Parathyroid adenoma (tissue), 2 donors: ENCODE measurements around the gene GCAT.

ENCODE experiments used
- H2AFZ ChIP-seq: fragments of 300-600 bp; sonication (generic); one replicate; pipeline ENCODE4 v1.7.0; 2017; ENCODE audit warnings: antibody characterized with exemption, mild to moderate bottlenecking
- H3K27ac ChIP-seq: fragments of 300-600 bp; sonication (generic); one replicate; pipeline ENCODE4 v1.7.0; 2017
- H3K27me3 ChIP-seq: fragments of 300-600 bp; sonication (generic); one replicate; pipeline ENCODE4 v1.7.0; 2017; ENCODE audit warnings: low read length; ENCODE audit not compliant: control insufficient read depth, insufficient read depth
- H3K36me3 ChIP-seq: fragments of 300-600 bp; sonication (generic); one replicate; pipeline ENCODE4 v1.7.0; 2017; ENCODE audit warnings: low read length; ENCODE audit not compliant: control insufficient read depth, insufficient read depth
- H3K4me1 ChIP-seq: fragments of 300-600 bp; sonication (generic); one replicate; pipeline ENCODE4 v1.7.0; 2017; ENCODE audit warnings: control low read depth
- H3K4me2 ChIP-seq: fragments of 300-600 bp; sonication (generic); one replicate; pipeline ENCODE4 v1.7.0; 2017; ENCODE audit warnings: low read length
- H3K4me3 ChIP-seq: fragments of 300-600 bp; sonication (generic); one replicate; pipeline ENCODE4 v1.7.0; 2017; ENCODE audit warnings: low read depth, low read length
- H3K79me2 ChIP-seq: fragments of 300-600 bp; sonication (generic); one replicate; pipeline ENCODE4 v1.7.0; 2017; ENCODE audit warnings: control low read depth
- H3K9ac ChIP-seq: fragments of 300-600 bp; sonication (generic); one replicate; pipeline ENCODE4 v1.7.0; 2017; ENCODE audit warnings: mild to moderate bottlenecking
- H3K9me3 ChIP-seq: fragments of 300-600 bp; sonication (generic); one replicate; pipeline ENCODE4 v1.7.0; 2017; ENCODE audit warnings: low read length; ENCODE audit not compliant: control insufficient read depth
- TF ChIP-seq, protein P1 (sequence below): fragments of 300-600 bp; sonication (generic); IDR thresholded peaks from one replicate; pipeline ENCODE4 v1.7.0; 2017; ENCODE audit warnings: antibody characterized with exemption, mild to moderate bottlenecking
- donor health status: primary hyperparathyroidism.

Gene GCAT

DNA sequence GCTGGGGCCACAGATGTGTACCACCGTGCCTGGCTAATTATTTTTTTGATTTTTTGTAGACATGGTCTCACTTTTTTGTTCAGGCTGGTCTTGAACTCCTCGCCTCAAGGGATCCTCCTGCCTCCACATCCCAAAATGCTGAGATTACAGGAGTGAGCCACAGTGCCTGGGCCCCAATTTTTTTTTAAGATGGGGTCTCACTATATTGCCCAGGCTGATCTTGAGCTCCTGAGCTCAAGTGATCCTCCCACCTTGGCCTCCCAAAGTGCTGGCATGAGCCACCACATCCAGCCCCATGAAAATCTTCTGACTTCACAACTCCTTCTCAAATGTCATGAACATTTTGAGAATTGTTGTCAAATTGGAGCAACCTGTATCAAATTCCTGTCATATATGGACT, 38.7 kb downstream of the GCAT start:
- Histone ChIP-seq H3K79me2 (peaks cover 11% of the 10 kb centered on the region), H3K27me3 (no peaks in the 10 kb centered on the region), H3K9ac (no peak overlapping the region), H3K4me3 (no peak overlapping the region), H3K4me2 (no peak overlapping the region), H3K4me1 (no peaks in the 10 kb centered on the region), H3K9me3 (no peaks in the 10 kb centered on the region), H3K36me3 (no peaks in the 10 kb centered on the region), H3K27ac (no peak overlapping the region), H2AFZ (no peak overlapping the region)
- TF ChIP-seq, protein P1, sequence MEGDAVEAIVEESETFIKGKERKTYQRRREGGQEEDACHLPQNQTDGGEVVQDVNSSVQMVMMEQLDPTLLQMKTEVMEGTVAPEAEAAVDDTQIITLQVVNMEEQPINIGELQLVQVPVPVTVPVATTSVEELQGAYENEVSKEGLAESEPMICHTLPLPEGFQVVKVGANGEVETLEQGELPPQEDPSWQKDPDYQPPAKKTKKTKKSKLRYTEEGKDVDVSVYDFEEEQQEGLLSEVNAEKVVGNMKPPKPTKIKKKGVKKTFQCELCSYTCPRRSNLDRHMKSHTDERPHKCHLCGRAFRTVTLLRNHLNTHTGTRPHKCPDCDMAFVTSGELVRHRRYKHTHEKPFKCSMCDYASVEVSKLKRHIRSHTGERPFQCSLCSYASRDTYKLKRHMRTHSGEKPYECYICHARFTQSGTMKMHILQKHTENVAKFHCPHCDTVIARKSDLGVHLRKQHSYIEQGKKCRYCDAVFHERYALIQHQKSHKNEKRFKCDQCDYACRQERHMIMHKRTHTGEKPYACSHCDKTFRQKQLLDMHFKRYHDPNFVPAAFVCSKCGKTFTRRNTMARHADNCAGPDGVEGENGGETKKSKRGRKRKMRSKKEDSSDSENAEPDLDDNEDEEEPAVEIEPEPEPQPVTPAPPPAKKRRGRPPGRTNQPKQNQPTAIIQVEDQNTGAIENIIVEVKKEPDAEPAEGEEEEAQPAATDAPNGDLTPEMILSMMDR = no peak

DNA sequence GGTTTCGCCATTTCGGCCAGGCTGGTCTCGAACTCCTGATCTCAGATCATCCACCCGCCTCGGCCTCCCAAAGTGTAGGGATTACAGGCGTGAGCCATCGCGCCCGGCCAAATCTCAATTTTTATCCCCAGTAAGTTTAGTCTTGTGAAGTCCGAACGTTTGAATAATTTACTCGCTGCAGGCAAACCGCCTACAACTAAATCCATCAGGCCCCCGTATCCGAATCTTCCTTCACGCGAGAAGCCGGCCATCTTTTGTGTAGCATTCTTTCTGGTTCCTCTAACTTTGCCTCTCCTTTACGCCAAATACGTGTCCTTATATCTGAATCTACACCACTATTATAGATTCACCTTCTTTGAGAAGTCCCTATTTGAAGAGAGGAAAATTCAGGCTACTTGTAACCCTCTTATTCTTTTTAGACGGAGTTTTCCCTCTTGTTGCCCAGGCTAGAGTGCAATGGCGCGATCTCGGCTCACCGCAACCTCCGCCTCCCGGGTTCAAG, 40.9 kb downstream of the GCAT start:
- peaks cover 16% of the 10 kb centered on the region for H3K79me2 ChIP-seq
- no peaks in the 10 kb centered on the region for H3K27me3 ChIP-seq
- peak overlapping the region; percentile 91 for H2AFZ ChIP-seq
- H3K4me1 ChIP-seq = no peaks in the 10 kb centered on the region
- TF ChIP-seq, protein P1 = no peak
- peak overlapping the region; percentile 78 for H3K27ac ChIP-seq
- H3K9ac ChIP-seq = no peak overlapping the region
- H3K9me3 ChIP-seq = no peaks in the 10 kb centered on the region
- peak overlapping the region; percentile 72 for H3K4me3 ChIP-seq
- H3K36me3 ChIP-seq = no peaks in the 10 kb centered on the region
- H3K4me2 ChIP-seq = peak overlapping the region; percentile 75

- Histone ChIP-seq H3K9me3 (no peaks in the 10 kb centered on the region), H3K4me3 (peak within 1 kb of the TSS; percentile 72), H3K4me2 (peak within 1 kb of the TSS; percentile 75), H3K9ac (no peak within 1 kb of the TSS), H3K27me3 (no peaks in the 10 kb centered on the region), H3K79me2 (peaks cover 16% of the 10 kb centered on the region), H3K36me3 (no peaks in the 10 kb centered on the region), H3K4me1 (no peaks in the 10 kb centered on the region), H3K27ac (peak within 1 kb of the TSS; percentile 78), H2AFZ (peak within 1 kb of the TSS; percentile 91)
- TF ChIP-seq, protein P1 = no peak
Measured at GRCh38 chr22:37849089-37849751, 41.5 kb downstream of the GCAT start, which contains the start of gene EIF3L. TSS of gene EIF3L (plus strand) at chr22:37849419. CDS start at chr22:37849450, 31 bp downstream.

GRCh38 chr22:37850801-37851200, 43.1 kb downstream of the GCAT start:
- Histone ChIP-seq H3K9me3 (no peaks in the 10 kb centered on the region), H3K36me3 (no peaks in the 10 kb centered on the region), H3K27me3 (no peaks in the 10 kb centered on the region), H3K4me3 (no peak overlapping the region), H3K4me2 (no peak overlapping the region), H3K9ac (no peak overlapping the region), H3K27ac (no peak overlapping the region), H3K79me2 (peaks cover 21% of the 10 kb centered on the region), H2AFZ (no peak overlapping the region), H3K4me1 (no peaks in the 10 kb centered on the region)
- TF ChIP-seq, protein P1 = no peak

DNA sequence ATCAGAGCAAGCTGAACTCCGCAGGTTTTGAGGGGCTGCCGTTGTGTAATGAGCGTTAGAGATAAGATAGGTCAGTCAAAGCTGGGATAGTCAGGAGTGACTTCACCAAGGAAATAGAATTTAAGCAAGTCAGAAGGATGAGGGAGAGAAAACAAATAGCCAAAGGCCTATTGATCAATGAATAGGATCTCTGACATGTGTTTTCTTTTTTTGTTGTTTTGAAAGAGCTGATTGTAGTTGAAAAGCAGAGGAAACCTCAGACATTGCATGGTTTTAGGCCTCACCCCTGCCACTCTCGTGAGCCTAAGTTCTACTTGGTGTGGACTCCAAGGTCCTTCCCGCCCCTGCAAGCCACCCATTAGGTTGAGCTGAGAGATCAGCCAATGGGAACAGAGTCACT, 44.7 kb downstream of the GCAT start:
- Histone ChIP-seq H3K4me3 (no peak overlapping the region), H3K27ac (no peak overlapping the region), H3K9ac (no peak overlapping the region), H2AFZ (no peak overlapping the region), H3K9me3 (no peaks in the 10 kb centered on the region), H3K36me3 (no peaks in the 10 kb centered on the region), H3K27me3 (no peaks in the 10 kb centered on the region), H3K4me1 (no peaks in the 10 kb centered on the region), H3K4me2 (no peak overlapping the region), H3K79me2 (peaks cover 21% of the 10 kb centered on the region)
- TF ChIP-seq, protein P1 = no peak
